A673 (cell line): ENCODE results near the gene PRR5L.

Experiments
- EZH2 ChIP-seq: fragments of 200-600 bp; sonication (generic); IDR thresholded peaks from 2 replicates; pipeline ENCODE4 v1.6.1; 2017; ENCODE audit warnings: borderline replicate concordance, low read depth, mild to moderate bottlenecking, mixed read lengths, antibody characterized with exemption, low read length; ENCODE audit not compliant: poor library complexity, severe bottlenecking
- TF ChIP-seq, protein P1 (sequence below): fragments of 300-800, 200-600 bp; sonication (generic); conservative IDR thresholded peaks from 2 replicates; pipeline ENCODE4 v1.5.1; 2017; ENCODE audit warnings: low read depth, mild to moderate bottlenecking, antibody characterized with exemption, low read length, moderate library complexity, mixed read lengths

DNA sequence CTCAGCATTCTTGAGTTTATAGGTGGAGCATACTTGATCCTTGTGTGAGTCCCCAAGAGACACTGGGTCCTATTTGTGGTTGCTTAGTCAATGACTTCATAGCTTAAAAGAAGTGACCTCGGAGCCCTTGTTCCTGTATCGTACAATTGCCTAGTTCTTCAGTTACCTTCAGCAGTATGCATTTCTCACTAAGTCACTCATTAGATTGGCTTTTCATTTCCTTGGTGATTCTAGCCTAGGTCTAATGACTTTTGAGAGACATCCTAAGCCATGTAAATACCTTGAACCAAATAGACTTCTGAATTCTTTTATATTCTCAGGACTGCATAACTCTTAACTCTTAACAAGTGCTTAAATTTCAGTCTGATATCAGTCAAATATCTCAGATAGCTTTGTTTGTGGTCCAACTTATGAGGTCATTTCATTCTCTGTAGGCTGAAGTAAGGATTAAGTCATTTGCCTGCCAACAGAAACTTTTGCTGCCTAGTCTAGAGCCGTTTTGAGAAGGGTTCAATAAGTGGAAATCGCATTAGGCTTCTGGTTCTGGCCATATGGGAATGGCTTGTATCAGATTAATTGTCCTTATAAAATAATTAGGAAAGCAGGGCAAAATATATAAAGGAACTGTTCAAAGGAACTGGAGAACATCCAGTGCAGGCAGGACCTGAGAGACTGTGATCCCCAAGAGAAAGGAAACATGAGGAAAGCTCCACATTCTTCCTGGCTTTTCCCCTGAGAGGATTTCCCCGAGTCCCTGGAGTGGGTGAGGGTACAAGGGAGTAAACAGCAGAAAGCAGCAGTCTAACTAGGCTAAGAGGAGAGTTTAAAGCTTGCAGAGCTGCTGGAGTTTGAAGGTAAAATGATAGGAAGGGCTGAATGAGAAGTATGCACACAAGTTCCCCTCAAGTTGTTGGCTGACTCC, 174.1 kb downstream of the PRR5L start:
- TF ChIP-seq, protein P1, sequence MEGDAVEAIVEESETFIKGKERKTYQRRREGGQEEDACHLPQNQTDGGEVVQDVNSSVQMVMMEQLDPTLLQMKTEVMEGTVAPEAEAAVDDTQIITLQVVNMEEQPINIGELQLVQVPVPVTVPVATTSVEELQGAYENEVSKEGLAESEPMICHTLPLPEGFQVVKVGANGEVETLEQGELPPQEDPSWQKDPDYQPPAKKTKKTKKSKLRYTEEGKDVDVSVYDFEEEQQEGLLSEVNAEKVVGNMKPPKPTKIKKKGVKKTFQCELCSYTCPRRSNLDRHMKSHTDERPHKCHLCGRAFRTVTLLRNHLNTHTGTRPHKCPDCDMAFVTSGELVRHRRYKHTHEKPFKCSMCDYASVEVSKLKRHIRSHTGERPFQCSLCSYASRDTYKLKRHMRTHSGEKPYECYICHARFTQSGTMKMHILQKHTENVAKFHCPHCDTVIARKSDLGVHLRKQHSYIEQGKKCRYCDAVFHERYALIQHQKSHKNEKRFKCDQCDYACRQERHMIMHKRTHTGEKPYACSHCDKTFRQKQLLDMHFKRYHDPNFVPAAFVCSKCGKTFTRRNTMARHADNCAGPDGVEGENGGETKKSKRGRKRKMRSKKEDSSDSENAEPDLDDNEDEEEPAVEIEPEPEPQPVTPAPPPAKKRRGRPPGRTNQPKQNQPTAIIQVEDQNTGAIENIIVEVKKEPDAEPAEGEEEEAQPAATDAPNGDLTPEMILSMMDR = no peak
- TF ChIP-seq EZH2 = no peak
